Loucy (cell line): ENCODE data around the gene STK32C.

Experiments used
- H2AFZ ChIP-seq: fragments of 200-600 bp; sonication (generic); 2 replicates; pipeline ENCODE4 v1.6.0; 2016; ENCODE audit warnings: antibody characterized with exemption, mild to moderate bottlenecking, low read length, moderate library complexity
- H3F3A ChIP-seq: fragments of 200-600 bp; 2 replicates; pipeline ENCODE4 v1.6.0; 2016; ENCODE audit warnings: antibody characterized with exemption, low read depth, mild to moderate bottlenecking
- H3K27me3 ChIP-seq: fragments of 200-600 bp; sonication (generic); 2 replicates; pipeline ENCODE4 v1.6.1; 2014; ENCODE audit warnings: low read length, mild to moderate bottlenecking; ENCODE audit not compliant: insufficient read depth, poor library complexity, severe bottlenecking
- H3K36me3 ChIP-seq: fragments of 200-600 bp; sonication (generic); 2 replicates; pipeline ENCODE4 v1.6.1; 2016; ENCODE audit warnings: low read length; ENCODE audit not compliant: insufficient read depth
- H3K4me1 ChIP-seq: fragments of 200-600 bp; sonication (generic); 2 replicates; pipeline ENCODE4 v1.5.1; 2014; ENCODE audit warnings: low read length, mild to moderate bottlenecking; ENCODE audit not compliant: insufficient read depth, poor library complexity, severe bottlenecking
- H3K4me2 ChIP-seq: fragments of 200-600 bp; sonication (generic); 2 replicates; pipeline ENCODE4 v1.6.0; 2014; ENCODE audit warnings: antibody characterized with exemption, low read length, low read depth, mild to moderate bottlenecking; ENCODE audit not compliant: poor library complexity, severe bottlenecking
- H3K4me3 ChIP-seq: fragments of 200-600 bp; sonication (generic); 2 replicates; pipeline ENCODE4 v1.5.1; 2014; ENCODE audit warnings: low read length, mild to moderate bottlenecking, mixed read lengths; ENCODE audit not compliant: poor library complexity, severe bottlenecking
- H3K79me2 ChIP-seq: fragments of 200-600 bp; sonication (generic); 2 replicates; pipeline ENCODE4 v1.6.1; 2014; ENCODE audit warnings: low read length; ENCODE audit not compliant: insufficient read depth
- H3K9ac ChIP-seq: fragments of 200-600 bp; sonication (generic); 2 replicates; pipeline ENCODE4 v1.6.0; 2014; ENCODE audit warnings: mild to moderate bottlenecking, low read depth, low read length, moderate library complexity; ENCODE audit not compliant: poor library complexity, severe bottlenecking
- H3K9me2 ChIP-seq: fragments of 200-600 bp; sonication (generic); replicated peaks from 2 replicates; pipeline ENCODE4 v1.6.1; 2016; ENCODE audit warnings: low read depth, low read length, mixed read lengths
- H3K9me3 ChIP-seq: fragments of 200-600 bp; sonication (generic); 2 replicates; pipeline ENCODE4 v1.6.1; 2014; ENCODE audit warnings: mild to moderate bottlenecking, antibody characterized with exemption, low read length, low read depth; ENCODE audit not compliant: insufficient read depth
- H4K20me1 ChIP-seq: fragments of 200-600 bp; sonication (generic); 2 replicates; pipeline ENCODE4 v1.6.0; 2014; ENCODE audit warnings: antibody characterized with exemption, low read length, mild to moderate bottlenecking; ENCODE audit not compliant: insufficient read depth, poor library complexity, severe bottlenecking
- CTCF ChIP-seq: fragments of 200-600 bp; sonication (generic); conservative IDR thresholded peaks from 2 replicates; pipeline ENCODE4 v1.5.1; 2014; ENCODE audit warnings: mild to moderate bottlenecking, antibody characterized with exemption, low read length
- EZH2phosphoT487 ChIP-seq: fragments of 200-600 bp; IDR thresholded peaks from 2 replicates; pipeline ENCODE4 v1.6.1; 2018; ENCODE audit warnings: antibody characterized with exemption, mild to moderate bottlenecking, moderate library complexity, borderline replicate concordance

The STK32C gene

GRCh38 chr10:132197271-132198067 lies 110.3 kb downstream of the STK32C start:
- H4K20me1 ChIP-seq = no peaks in the 10 kb centered on the region
- H3K4me3 ChIP-seq = no peak overlapping the region
- no peak overlapping the region for H3K4me2 ChIP-seq
- H2AFZ ChIP-seq = no peak overlapping the region
- TF ChIP-seq CTCF = no peak
- TF ChIP-seq EZH2phosphoT487 = no peak
- H3K9me3 ChIP-seq = no peaks in the 10 kb centered on the region; the same call in 1 of the 2 replicates
- H3K9ac ChIP-seq = no peak overlapping the region
- no peaks in the 10 kb centered on the region for H3K36me3 ChIP-seq
- no peaks in the 10 kb centered on the region for H3K4me1 ChIP-seq
- H3K9me2 ChIP-seq = no peaks in the 10 kb centered on the region
- no peaks in the 10 kb centered on the region for H3K27me3 ChIP-seq
- no peaks in the 10 kb centered on the region for H3F3A ChIP-seq
- H3K79me2 ChIP-seq = no peaks in the 10 kb centered on the region

GRCh38 chr10:132196178-132197113 lies 111.3 kb downstream of the STK32C start:
- Histone ChIP-seq H4K20me1 (no peaks in the 10 kb centered on the region), H3K36me3 (no peaks in the 10 kb centered on the region), H2AFZ (no peak overlapping the region), H3K9ac (no peak overlapping the region), H3K4me3 (no peak overlapping the region), H3K27me3 (no peaks in the 10 kb centered on the region), H3K79me2 (no peaks in the 10 kb centered on the region), H3K9me3 (no peaks in the 10 kb centered on the region), H3F3A (no peaks in the 10 kb centered on the region), H3K4me1 (no peaks in the 10 kb centered on the region), H3K9me2 (no peaks in the 10 kb centered on the region), H3K4me2 (no peak overlapping the region)
- TF ChIP-seq EZH2phosphoT487 = no peak

- Histone ChIP-seq H3K36me3 (no peaks in the 10 kb centered on the region), H3K79me2 (no peaks in the 10 kb centered on the region)
- TF ChIP-seq CTCF (no peak), EZH2phosphoT487 (no peak)
Measured at GRCh38 chr10:132195366-132196075, 112.2 kb downstream of the STK32C start.

More at GRCh38 chr10:132195366-132196075, 112.2 kb downstream of the STK32C start:
- Histone ChIP-seq H3K9me2 (no peaks in the 10 kb centered on the region), H3K4me1 (no peaks in the 10 kb centered on the region), H3K9me3 (no peaks in the 10 kb centered on the region), H3F3A (no peaks in the 10 kb centered on the region), H3K4me3 (no peak overlapping the region), H3K27me3 (no peaks in the 10 kb centered on the region), H2AFZ (no peak overlapping the region), H3K4me2 (no peak overlapping the region), H4K20me1 (no peaks in the 10 kb centered on the region), H3K9ac (no peak overlapping the region)
